Measurements from ENCODE around the gene SSH2.

SSH2 gene

DNA sequence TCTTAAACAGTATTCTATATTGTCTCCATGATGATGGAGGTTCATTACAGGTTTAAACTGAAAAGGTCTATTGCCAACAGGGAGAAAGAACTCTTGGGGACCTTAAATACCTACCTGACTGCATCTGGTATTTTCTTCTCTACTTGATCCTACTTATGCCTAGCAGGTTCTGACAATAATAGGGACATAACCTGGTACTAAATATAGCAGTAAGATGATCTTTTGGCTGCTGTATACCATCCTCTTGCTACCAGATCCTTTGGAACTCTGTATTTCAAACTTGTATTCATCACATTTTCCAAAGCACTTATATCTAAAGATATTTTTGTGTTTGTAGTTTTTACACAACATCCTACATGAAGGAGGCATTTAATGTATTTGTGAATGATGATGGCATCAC, 160.8 kb downstream of the SSH2 start:
- H3K4me3 ChIP-seq (ENCODE audit: control insufficient read depth, low read depth, low read length): no peak overlapping the region
- TF ChIP-seq, protein P1, sequence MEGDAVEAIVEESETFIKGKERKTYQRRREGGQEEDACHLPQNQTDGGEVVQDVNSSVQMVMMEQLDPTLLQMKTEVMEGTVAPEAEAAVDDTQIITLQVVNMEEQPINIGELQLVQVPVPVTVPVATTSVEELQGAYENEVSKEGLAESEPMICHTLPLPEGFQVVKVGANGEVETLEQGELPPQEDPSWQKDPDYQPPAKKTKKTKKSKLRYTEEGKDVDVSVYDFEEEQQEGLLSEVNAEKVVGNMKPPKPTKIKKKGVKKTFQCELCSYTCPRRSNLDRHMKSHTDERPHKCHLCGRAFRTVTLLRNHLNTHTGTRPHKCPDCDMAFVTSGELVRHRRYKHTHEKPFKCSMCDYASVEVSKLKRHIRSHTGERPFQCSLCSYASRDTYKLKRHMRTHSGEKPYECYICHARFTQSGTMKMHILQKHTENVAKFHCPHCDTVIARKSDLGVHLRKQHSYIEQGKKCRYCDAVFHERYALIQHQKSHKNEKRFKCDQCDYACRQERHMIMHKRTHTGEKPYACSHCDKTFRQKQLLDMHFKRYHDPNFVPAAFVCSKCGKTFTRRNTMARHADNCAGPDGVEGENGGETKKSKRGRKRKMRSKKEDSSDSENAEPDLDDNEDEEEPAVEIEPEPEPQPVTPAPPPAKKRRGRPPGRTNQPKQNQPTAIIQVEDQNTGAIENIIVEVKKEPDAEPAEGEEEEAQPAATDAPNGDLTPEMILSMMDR (conservative IDR thresholded peaks at IDR 0.05; ENCODE audit: control insufficient read depth, insufficient read depth, low read depth, low read length): no peak
- DNase-seq (ENCODE audit: low read depth): no peak

DNA sequence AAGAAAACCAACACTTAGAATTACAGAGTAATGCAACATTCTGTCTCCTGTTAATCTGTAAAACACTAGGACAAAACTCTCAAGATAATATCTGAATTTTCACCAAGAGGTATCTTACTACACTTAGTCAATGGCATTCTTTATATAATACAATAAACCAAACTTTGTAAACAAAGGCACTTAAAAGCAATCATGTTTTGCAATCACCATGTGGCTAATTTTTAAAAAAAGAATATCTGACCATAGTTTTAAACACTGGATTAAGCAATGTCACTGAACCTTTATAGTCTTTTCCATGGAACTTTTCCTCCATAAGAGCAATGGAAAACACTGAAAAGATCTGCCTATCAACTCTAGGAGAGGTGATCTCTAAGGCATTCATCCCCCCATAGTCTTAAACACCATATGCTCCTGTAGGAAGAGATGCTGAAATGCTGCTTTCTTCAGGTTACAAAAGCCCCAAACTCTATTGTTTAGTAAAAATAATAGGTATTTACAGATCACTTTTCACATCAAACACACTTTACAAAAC, 163.2 kb downstream of the SSH2 start:
- TF ChIP-seq, protein P1 (conservative IDR thresholded peaks at IDR 0.05; ENCODE audit: control insufficient read depth, insufficient read depth, low read depth, low read length): no peak
- no peak overlapping the region for H3K4me3 ChIP-seq (ENCODE audit: control insufficient read depth, low read depth, low read length)
- no peak for DNase-seq (ENCODE audit: low read depth)

DNA sequence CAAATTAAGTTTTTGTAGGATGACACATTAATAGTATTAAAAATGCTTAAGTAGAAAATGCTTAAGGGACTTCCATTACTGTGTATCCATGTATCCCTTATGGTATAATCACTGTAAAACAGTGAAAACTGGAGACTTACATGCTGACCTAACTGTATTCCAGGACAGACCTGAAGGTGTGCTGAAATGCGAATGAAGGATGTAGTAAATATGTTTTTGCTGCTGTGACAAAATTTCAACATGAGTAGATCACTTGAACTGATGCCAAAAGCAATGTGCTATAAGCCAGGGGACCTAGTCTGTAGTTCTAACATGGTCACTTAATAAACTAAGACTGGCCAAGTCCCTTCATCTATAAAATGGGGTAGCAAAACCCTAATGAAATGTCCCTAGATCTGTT, 165.3 kb downstream of the SSH2 start:
- DNase-seq (ENCODE audit: low read depth): peak; percentile 4
- TF ChIP-seq, protein P1 (conservative IDR thresholded peaks at IDR 0.05; ENCODE audit: control insufficient read depth, insufficient read depth, low read depth, low read length): no peak
- H3K4me3 ChIP-seq (ENCODE audit: control insufficient read depth, low read depth, low read length): no peak overlapping the region

DNA sequence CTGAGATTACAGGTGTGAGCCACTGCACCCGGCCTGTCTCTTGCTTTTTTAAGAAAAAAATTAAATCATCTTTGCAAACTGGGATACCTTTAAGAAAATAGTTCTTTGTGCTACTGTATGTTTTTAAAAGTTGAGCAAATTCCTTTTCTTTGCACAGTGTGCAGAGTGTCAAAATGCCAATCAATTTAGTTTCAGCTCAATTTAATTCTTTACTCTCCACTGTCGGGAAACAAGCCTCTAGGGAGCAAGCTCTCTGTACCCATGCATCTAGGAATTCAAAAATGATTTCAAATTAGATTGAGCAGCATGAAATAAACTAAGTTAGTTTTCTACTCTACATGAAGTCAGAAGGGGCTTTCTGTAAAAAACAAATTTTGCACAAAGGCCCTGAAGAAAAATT, 165.8 kb downstream of the SSH2 start:
- H3K4me3 ChIP-seq (ENCODE audit: control insufficient read depth, low read depth, low read length): no peak overlapping the region
- no peak for DNase-seq (ENCODE audit: low read depth)
- TF ChIP-seq, protein P1 (conservative IDR thresholded peaks at IDR 0.05; ENCODE audit: control insufficient read depth, insufficient read depth, low read depth, low read length): no peak

DNA sequence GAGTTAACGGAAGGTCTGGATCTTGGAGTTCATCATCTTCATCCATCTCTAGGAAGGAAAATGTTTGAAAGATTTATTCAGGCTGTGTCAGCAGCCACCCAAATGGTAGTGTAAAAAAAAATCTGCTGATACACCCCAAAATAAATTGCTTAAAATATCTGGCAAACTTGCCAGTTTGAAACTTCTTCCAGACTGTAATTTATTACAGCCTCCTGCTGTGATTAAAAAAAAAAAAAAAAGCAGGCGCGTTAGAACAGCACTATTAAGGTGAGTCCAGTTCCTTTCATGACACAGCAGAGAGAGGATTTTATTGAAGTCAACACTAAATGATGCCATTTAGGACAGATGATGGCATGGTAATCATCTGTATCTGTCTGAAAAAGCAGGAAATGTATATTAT, 166.8 kb downstream of the SSH2 start:
- no peak for DNase-seq (ENCODE audit: low read depth)
- no peak overlapping the region for H3K4me3 ChIP-seq (ENCODE audit: control insufficient read depth, low read depth, low read length)
- TF ChIP-seq, protein P1 (conservative IDR thresholded peaks at IDR 0.05; ENCODE audit: control insufficient read depth, insufficient read depth, low read depth, low read length): no peak

DNA sequence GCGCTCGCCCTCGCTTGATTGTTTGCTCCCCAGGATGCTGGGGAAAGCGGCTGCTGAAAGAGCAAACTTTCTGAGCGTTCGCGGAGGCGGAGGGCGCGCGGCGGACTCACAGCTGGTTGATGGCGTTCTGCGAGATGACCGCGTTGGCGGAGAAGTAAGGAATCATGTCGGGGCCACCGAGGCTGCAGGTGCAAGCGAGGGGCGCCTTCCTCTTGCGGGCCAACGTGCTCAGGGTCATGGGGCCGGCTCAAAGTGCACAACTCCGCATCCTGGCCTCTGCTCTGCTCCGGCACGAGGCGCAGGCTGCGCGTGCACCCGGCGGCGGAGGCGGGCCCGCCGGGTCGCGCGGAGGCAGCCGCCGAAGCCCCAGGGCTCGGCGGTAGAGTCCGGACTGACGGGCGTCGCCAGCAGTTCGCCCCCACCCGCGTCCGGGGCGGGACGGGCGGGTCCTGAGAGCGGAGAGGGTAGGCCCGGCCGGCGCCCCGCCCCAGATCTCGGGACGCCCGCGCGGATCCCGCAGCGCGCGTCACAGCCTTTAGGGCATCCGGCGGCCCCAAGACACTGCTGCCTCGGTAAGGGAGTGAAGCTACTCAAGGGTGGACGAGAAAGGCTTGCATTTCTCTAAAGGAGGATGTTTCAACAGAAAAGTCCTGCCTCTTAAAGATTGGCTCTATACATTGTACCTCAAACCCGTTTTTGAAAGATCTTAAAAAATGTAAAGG, 168.8 kb downstream of the SSH2 start:
- DNase-seq (ENCODE audit: low read depth): peak; percentile 82
- TF ChIP-seq, protein P1 (conservative IDR thresholded peaks at IDR 0.05; ENCODE audit: control insufficient read depth, insufficient read depth, low read depth, low read length): no peak
- peak overlapping the region; percentile 83 for H3K4me3 ChIP-seq (ENCODE audit: control insufficient read depth, low read depth, low read length)
